H9 (cell line): Measurements from ENCODE around the gene EPB41L4B. TPM values are rescaled to one million over a fixed set of nuclear protein-coding genes. Genes with fewer than 3 reads are reported as not detected.

ENCODE experiments used
- DNase-seq: peaks from one replicate; pipeline ENCODE4 v3.0.0-alpha.2; 2017
- H2AFZ ChIP-seq: one replicate; pipeline ENCODE4 v1.6.1; 2013; ENCODE audit warnings: mild to moderate bottlenecking, low read length, control low read depth, moderate library complexity
- H2AK5ac ChIP-seq: 2 replicates; pipeline ENCODE4 v1.6.1; 2013; ENCODE audit warnings: low read length, control low read depth, mixed read lengths; ENCODE audit not compliant: insufficient read length
- H2BK120ac ChIP-seq: one replicate; pipeline ENCODE4 v1.6.1; 2013; ENCODE audit warnings: low read depth, mild to moderate bottlenecking, low read length, control low read depth, inconsistent platforms; ENCODE audit not compliant: poor library complexity, severe bottlenecking
- H2BK12ac ChIP-seq: 2 replicates; pipeline ENCODE4 v1.6.1; 2013; ENCODE audit warnings: low read length, control low read depth, mixed read lengths, low read depth; ENCODE audit not compliant: insufficient read length
- H2BK15ac ChIP-seq: 2 replicates; pipeline ENCODE4 v1.6.1; 2013; ENCODE audit warnings: low read depth, low read length, control low read depth
- H2BK20ac ChIP-seq: one replicate; pipeline ENCODE4 v1.6.1; 2013; ENCODE audit warnings: low read depth, mild to moderate bottlenecking, low read length, control low read depth, inconsistent platforms; ENCODE audit not compliant: poor library complexity, severe bottlenecking
- H2BK5ac ChIP-seq: 2 replicates; pipeline ENCODE4 v1.6.1; 2013; ENCODE audit warnings: low read length, control low read depth, mixed read lengths; ENCODE audit not compliant: insufficient read length
- H3K14ac ChIP-seq: 2 replicates; pipeline ENCODE4 v1.6.1; 2013; ENCODE audit warnings: low read length, control low read depth; ENCODE audit not compliant: insufficient read depth
- H3K18ac ChIP-seq: 2 replicates; pipeline ENCODE4 v1.6.1; 2013; ENCODE audit warnings: low read depth, mild to moderate bottlenecking, mixed read lengths, low read length, control low read depth; ENCODE audit not compliant: insufficient read length
- H3K23ac ChIP-seq: 2 replicates; pipeline ENCODE4 v1.6.1; 2013; ENCODE audit warnings: low read length, control low read depth, mixed read lengths, low read depth; ENCODE audit not compliant: insufficient read length
- H3K23me2 ChIP-seq: 2 replicates; pipeline ENCODE4 v1.6.1; 2013; ENCODE audit warnings: low read depth, mild to moderate bottlenecking, mixed read lengths, low read length, control low read depth; ENCODE audit not compliant: insufficient read length, poor library complexity, severe bottlenecking
- H3K27ac ChIP-seq: 2 replicates; pipeline ENCODE4 v1.5.1; 2013; ENCODE audit warnings: low read length, control low read depth, mixed read lengths, low read depth; ENCODE audit not compliant: insufficient read length
- H3K27me3 ChIP-seq: 2 replicates; pipeline ENCODE4 v1.6.1; 2013; ENCODE audit warnings: low read length, control low read depth, inconsistent platforms; ENCODE audit not compliant: insufficient read depth
- H3K4ac ChIP-seq: 2 replicates; pipeline ENCODE4 v1.6.1; 2013; ENCODE audit warnings: low read depth, mild to moderate bottlenecking, control low read depth, inconsistent platforms, low read length, moderate library complexity
- H3K4me1 ChIP-seq: 2 replicates; pipeline ENCODE4 v1.6.1; 2013; ENCODE audit warnings: low read length, control low read depth, inconsistent platforms; ENCODE audit not compliant: insufficient read depth
- H3K4me2 ChIP-seq: 2 replicates; pipeline ENCODE4 v1.6.1; 2013; ENCODE audit warnings: low read length, control low read depth, mixed read lengths; ENCODE audit not compliant: insufficient read length, insufficient read depth
- H3K56ac ChIP-seq: 2 replicates; pipeline ENCODE4 v1.6.1; 2013; ENCODE audit warnings: low read depth, mild to moderate bottlenecking, mixed read lengths, low read length, control low read depth; ENCODE audit not compliant: insufficient read length
- H3K79me1 ChIP-seq: 2 replicates; pipeline ENCODE4 v1.6.1; 2013; ENCODE audit warnings: low read depth, mild to moderate bottlenecking, moderate library complexity, low read length, control low read depth, inconsistent platforms; ENCODE audit not compliant: insufficient read depth, poor library complexity, severe bottlenecking
- H3K79me2 ChIP-seq: 2 replicates; pipeline ENCODE4 v1.6.1; 2013; ENCODE audit warnings: low read length, control low read depth, inconsistent platforms; ENCODE audit not compliant: insufficient read depth
- H3K9ac ChIP-seq: 2 replicates; pipeline ENCODE4 v1.6.1; 2013; ENCODE audit warnings: low read length, control low read depth, mixed read lengths; ENCODE audit not compliant: insufficient read length; ENCODE audit errors: extremely low read depth
- H3K9me3 ChIP-seq: one replicate; pipeline ENCODE4 v1.6.1; 2013; ENCODE audit warnings: low read depth, low read length, inconsistent platforms; ENCODE audit not compliant: control insufficient read depth
- H3T11ph ChIP-seq: one replicate; pipeline ENCODE4 v1.6.1; 2013; ENCODE audit warnings: mild to moderate bottlenecking, low read length, control low read depth, inconsistent platforms
- H4K20me1 ChIP-seq: one replicate; pipeline ENCODE4 v1.6.1; 2013; ENCODE audit not compliant: control insufficient read depth, insufficient read length, insufficient read depth
- H4K5ac ChIP-seq: 2 replicates; pipeline ENCODE4 v1.6.1; 2013; ENCODE audit warnings: low read depth, mild to moderate bottlenecking, mixed read lengths, low read length, control low read depth; ENCODE audit not compliant: insufficient read length
- H4K8ac ChIP-seq: replicated peaks from 2 replicates; pipeline ENCODE4 v1.6.1; 2013; ENCODE audit warnings: low read length, control low read depth, mixed read lengths, low read depth; ENCODE audit not compliant: insufficient read length
- H4K91ac ChIP-seq: 2 replicates; pipeline ENCODE4 v1.6.1; 2013; ENCODE audit warnings: low read depth, mild to moderate bottlenecking, moderate library complexity, mixed read lengths, low read length, control low read depth; ENCODE audit not compliant: insufficient read length
- H3K27ac Mint-ChIP-seq, 3 experiments: 2 replicates in 2 of 3; 3 replicates in 1 of 3; pipeline ENCODE4 v1.8.0; 2020 to 2021; ENCODE audit warnings: mixed read lengths in 3 of 3, mild to moderate bottlenecking in 1 of 3, moderate library complexity in 1 of 3
- H3K27me3 Mint-ChIP-seq: 2 replicates; pipeline ENCODE4 v1.8.0; 2021; ENCODE audit warnings: low read depth, mild to moderate bottlenecking, moderate library complexity, mixed read lengths
- H3K36me3 Mint-ChIP-seq, 3 experiments: 2 replicates in 2 of 3; 3 replicates in 1 of 3; pipeline ENCODE4 v1.8.0; 2020 to 2021; ENCODE audit warnings: low read depth in 3 of 3, mixed read lengths in 3 of 3; ENCODE audit not compliant: insufficient read depth in 1 of 3
- H3K4me1 Mint-ChIP-seq, 2 experiments: 2 replicates each; pipeline ENCODE4 v1.8.0; 2020; ENCODE audit warnings: mixed read lengths in 2 of 2
- H3K4me3 Mint-ChIP-seq, 2 experiments: 2 replicates in 1 of 2; 3 replicates in 1 of 2; pipeline ENCODE4 v1.8.0; 2020 to 2021; ENCODE audit warnings: mild to moderate bottlenecking in 2 of 2, mixed read lengths in 2 of 2, moderate library complexity in 1 of 2
- H3K9me3 Mint-ChIP-seq, 2 experiments: 2 replicates in 1 of 2; 3 replicates in 1 of 2; pipeline ENCODE4 v1.8.0; 2020; ENCODE audit warnings: mild to moderate bottlenecking in 2 of 2, mixed read lengths in 2 of 2, moderate library complexity in 1 of 2
- WGBS: extraction: QIAGEN DNeasy Blood & Tissue Kit; methylation state at CpG from one replicate; pipeline ENCODE4 v1.1.7; 2013; ENCODE audit warnings: missing lambda C conversion rate, low lambda C conversion rate, mixed read lengths; ENCODE audit not compliant: insufficient read length; ENCODE audit errors: extremely low coverage; 5-methylcytosine and 5-hydroxymethylcytosine counted together
- total RNA-seq: library from RNA; stranded (reverse); gene quantifications from 2 replicates; pipeline ENCODE4 v1.2.1, GENCODE V29; 2021
- TF ChIP-seq, protein P1 (sequence below): fragments of 200-600 bp; sonication (generic); conservative IDR thresholded peaks from 3 replicates; pipeline ENCODE4 v1.8.0; 2021; ENCODE audit warnings: antibody characterized with exemption, mild to moderate bottlenecking

The EPB41L4B gene
- total RNA-seq, 1 experiment from 2014 or later = 18.9 TPM

DNA sequence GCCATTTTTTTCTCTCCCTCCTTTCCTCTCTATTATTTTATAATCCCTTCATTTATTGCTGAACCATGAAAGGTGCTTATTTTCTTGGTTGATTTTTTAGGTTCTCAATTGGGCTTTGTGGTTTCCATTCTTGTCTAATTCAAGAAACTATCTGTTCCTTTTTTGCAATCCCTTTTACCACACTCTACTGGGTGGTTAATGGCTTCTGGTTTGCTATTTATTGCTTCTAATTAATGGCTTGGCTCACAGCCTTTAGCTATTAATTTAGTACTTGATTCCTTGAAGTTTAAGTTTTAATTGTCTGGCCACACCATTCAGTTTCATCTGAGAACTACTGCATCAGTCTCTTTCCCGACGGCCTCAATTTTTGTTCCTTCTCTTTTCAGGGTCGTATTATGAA, 159.4 kb downstream of the EPB41L4B start:
- Histone ChIP-seq H3K4me2 (no peak overlapping the region), H3K23ac (no peak overlapping the region), H3K18ac (no peak overlapping the region), H4K20me1 (no peaks in the 10 kb centered on the region), H3K79me2 (no peaks in the 10 kb centered on the region), H3K23me2 (peaks cover 2% of the 10 kb centered on the region), H3T11ph (no peak overlapping the region), H3K9me3 (no peaks in the 10 kb centered on the region), H3K79me1 (no peaks in the 10 kb centered on the region), H2BK120ac (no peak overlapping the region), H2AFZ (no peak overlapping the region), H3K14ac (no peak overlapping the region), H2BK20ac (no peak overlapping the region), H4K91ac (no peak overlapping the region), H2BK15ac (no peak overlapping the region), H3K27ac (no peak overlapping the region), H3K9ac (no peak overlapping the region), H3K4me1 (no peaks in the 10 kb centered on the region), H4K5ac (no peak overlapping the region), H2BK12ac (no peak overlapping the region), H3K27me3 (no peaks in the 10 kb centered on the region), H4K8ac (no peak overlapping the region), H2BK5ac (no peak overlapping the region), H3K4ac (no peak overlapping the region), H2AK5ac (no peak overlapping the region), H3K56ac (no peak overlapping the region)
- no peak for DNase-seq
- no CpG with 5 or more reads among the region's 3 CpGs for WGBS
- TF ChIP-seq, protein P1, sequence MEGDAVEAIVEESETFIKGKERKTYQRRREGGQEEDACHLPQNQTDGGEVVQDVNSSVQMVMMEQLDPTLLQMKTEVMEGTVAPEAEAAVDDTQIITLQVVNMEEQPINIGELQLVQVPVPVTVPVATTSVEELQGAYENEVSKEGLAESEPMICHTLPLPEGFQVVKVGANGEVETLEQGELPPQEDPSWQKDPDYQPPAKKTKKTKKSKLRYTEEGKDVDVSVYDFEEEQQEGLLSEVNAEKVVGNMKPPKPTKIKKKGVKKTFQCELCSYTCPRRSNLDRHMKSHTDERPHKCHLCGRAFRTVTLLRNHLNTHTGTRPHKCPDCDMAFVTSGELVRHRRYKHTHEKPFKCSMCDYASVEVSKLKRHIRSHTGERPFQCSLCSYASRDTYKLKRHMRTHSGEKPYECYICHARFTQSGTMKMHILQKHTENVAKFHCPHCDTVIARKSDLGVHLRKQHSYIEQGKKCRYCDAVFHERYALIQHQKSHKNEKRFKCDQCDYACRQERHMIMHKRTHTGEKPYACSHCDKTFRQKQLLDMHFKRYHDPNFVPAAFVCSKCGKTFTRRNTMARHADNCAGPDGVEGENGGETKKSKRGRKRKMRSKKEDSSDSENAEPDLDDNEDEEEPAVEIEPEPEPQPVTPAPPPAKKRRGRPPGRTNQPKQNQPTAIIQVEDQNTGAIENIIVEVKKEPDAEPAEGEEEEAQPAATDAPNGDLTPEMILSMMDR = no peak
- Mint-ChIP-seq H3K9me3 (peaks cover 8 to 10% of the 10 kb centered on the region in 2 experiments; a peak in 4 of 5 replicates), H3K27ac (no peak overlapping the region), H3K4me1 (peaks cover 9 to 14% of the 10 kb centered on the region in 2 experiments), H3K4me3 (no peak overlapping the region), H3K27me3 (peaks cover 33% of the 10 kb centered on the region), H3K36me3 (peaks cover 0 to 15% (median 2%) of the 10 kb centered on the region in 3 experiments; a peak in 5 of 7 replicates)
